ENCODE results near the gene PAQR4.

GRCh38 chr16:3000540-3000939 is 31.4 kb downstream of the PAQR4 start:
- TF ChIP-seq CTCF (IDR thresholded peaks at IDR 0.05) (no peak), POLR2AphosphoS5 (IDR thresholded peaks at IDR 0.05) (no peak)

Measured in gastroesophageal sphincter (tissue), 3 donors.